Mononuclear cell (primary cell): Measurements from ENCODE around the gene DYNLRB1. TPM values are rescaled to one million over a fixed set of nuclear protein-coding genes. Genes with fewer than 3 reads are reported as not detected.

Experiments
- H3K27me3 ChIP-seq: 2 replicates; pipeline ENCODE4 v1.6.0; 2011; ENCODE audit warnings: low read length, control low read depth; ENCODE audit not compliant: insufficient read depth
- H3K4me1 ChIP-seq: 2 replicates; pipeline ENCODE4 v1.5.1; 2011; ENCODE audit warnings: mild to moderate bottlenecking, low read length, control low read depth; ENCODE audit not compliant: insufficient read depth
- H3K4me3 ChIP-seq: 2 replicates; pipeline ENCODE4 v1.5.1; 2011; ENCODE audit warnings: mild to moderate bottlenecking, low read length, moderate library complexity
- H3K9me3 ChIP-seq: 2 replicates; pipeline ENCODE4 v1.5.1; 2011; ENCODE audit warnings: low read depth, mild to moderate bottlenecking, control low read depth, low read length
- total RNA-seq: library from RNA; depleted of rRNA; stranded (reverse); fragments of >200 nt; gene quantifications from one replicate; pipeline ENCODE4 v1.2.3, GENCODE V29; 2012

The DYNLRB1 gene
- total RNA-seq, 1 donor: 48.3 TPM

GRCh38 chr20:34535857-34536256 lies 19.6 kb downstream of the DYNLRB1 start:
- no peaks in the 10 kb centered on the region for H3K4me1 ChIP-seq
- H3K4me3 ChIP-seq: no peak overlapping the region
- H3K27me3 ChIP-seq: no peaks in the 10 kb centered on the region
- H3K9me3 ChIP-seq: no peaks in the 10 kb centered on the region

GRCh38 chr20:34536798-34537394 lies 20.7 kb downstream of the DYNLRB1 start:
- no peaks in the 10 kb centered on the region for H3K27me3 ChIP-seq
- H3K9me3 ChIP-seq: no peaks in the 10 kb centered on the region
- no peak overlapping the region for H3K4me3 ChIP-seq
- H3K4me1 ChIP-seq: no peaks in the 10 kb centered on the region

DNA sequence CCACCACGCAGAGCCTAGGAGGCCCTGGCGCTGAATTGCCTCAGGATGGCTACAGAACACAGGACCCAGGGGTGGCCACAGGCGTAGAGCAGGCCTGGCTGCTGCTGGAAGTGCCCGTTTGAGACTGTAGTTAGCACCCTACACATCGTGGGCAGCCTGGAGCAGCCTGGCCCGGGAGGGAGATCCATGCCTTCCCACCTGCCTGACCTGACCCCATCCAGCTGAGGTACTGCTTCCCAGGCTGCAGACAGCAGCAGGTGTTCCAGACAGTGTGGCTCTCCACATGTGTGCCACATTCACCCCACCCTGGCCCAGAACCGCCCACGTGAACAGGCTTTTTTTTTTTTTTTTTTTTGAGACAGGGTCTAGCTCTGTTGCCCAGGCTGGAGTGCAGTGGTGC lies 21.4 kb downstream of the DYNLRB1 start:
- H3K27me3 ChIP-seq: no peaks in the 10 kb centered on the region
- no peak overlapping the region for H3K4me3 ChIP-seq
- H3K4me1 ChIP-seq: no peaks in the 10 kb centered on the region
- H3K9me3 ChIP-seq: no peaks in the 10 kb centered on the region

DNA sequence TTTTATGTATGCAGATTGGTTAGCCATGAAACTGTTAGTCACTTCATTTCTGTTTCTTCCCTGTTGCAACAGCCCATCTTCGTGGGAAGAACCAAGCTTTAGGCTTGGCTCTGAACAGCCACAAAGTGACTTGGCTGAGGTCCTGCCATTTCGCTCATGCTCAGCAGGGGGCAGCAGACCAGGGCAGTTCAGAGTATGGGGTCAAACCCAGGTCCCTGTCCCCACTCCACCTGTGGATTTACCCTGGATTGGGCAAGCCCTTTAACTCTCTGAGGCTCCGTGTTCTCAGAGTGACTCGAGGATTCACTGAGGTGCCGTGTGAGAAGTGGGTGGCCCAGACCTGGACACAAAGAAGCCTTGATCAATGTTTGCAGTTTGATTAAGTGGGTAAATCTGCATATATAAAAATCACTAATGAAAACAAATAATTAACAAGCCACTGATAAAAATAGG lies 22.5 kb downstream of the DYNLRB1 start:
- no peaks in the 10 kb centered on the region for H3K4me1 ChIP-seq
- no peak overlapping the region for H3K4me3 ChIP-seq
- no peaks in the 10 kb centered on the region for H3K27me3 ChIP-seq
- no peaks in the 10 kb centered on the region for H3K9me3 ChIP-seq

DNA sequence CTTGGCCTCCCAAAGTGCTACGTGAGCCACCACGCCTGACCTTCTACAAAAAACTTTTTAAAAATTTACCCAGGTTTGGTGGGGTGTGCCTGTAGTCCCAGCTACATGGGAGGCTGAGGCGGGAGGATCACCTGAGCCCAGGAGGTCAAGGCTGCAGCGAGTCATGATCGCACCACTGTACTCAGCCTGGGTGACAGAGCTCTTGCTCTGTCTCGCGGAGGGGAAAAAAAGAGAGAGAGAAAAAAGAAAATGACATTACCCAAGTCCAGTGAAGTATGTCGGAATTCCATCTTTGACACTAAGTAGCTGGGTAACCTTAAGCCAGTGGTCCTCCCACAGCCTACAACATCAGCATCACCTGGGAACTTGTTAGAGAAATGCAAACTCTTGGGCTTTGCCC lies 23.5 kb downstream of the DYNLRB1 start:
- Histone ChIP-seq H3K4me3 (no peak overlapping the region), H3K9me3 (no peaks in the 10 kb centered on the region), H3K27me3 (no peaks in the 10 kb centered on the region), H3K4me1 (peaks cover 5% of the 10 kb centered on the region)

DNA sequence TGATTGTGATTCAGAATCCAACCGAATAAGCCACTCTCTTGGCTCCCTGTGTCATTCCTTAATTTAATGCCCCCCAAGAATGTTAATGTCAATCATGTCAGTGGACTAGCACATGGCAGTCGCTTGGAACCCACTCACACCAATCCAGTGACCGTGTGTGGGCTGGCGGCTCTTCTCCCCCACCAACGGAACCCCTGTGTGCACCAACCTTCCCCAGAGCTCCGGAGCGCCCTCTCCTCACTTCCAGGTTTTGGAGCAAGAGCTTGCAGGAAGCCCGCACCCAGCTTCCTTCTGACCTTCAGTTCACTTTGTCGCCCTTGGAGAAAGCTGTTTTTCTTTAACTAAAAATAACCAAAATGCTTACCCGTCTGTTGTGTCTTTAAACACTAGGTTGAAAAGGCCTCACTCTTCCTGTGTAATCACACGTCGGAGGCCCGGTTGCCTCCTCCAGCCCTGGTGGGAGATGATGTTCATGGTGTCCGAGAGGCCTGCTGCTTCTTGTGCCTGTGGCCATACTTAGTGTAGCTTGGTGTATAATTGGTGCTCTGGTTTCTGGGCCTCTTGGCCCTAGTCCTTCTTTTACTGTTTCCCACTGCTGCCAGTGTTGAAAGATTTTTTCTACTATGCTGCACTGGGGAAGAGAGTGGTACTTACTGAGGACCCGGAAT lies 24.5 kb downstream of the DYNLRB1 start:
- no peaks in the 10 kb centered on the region for H3K27me3 ChIP-seq
- no peak overlapping the region for H3K4me3 ChIP-seq
- no peaks in the 10 kb centered on the region for H3K9me3 ChIP-seq
- peaks cover 7% of the 10 kb centered on the region for H3K4me1 ChIP-seq

GRCh38 chr20:34541264-34541901 lies 25.2 kb downstream of the DYNLRB1 start:
- no peaks in the 10 kb centered on the region for H3K27me3 ChIP-seq
- H3K9me3 ChIP-seq: no peaks in the 10 kb centered on the region
- H3K4me3 ChIP-seq: no peak overlapping the region

DNA sequence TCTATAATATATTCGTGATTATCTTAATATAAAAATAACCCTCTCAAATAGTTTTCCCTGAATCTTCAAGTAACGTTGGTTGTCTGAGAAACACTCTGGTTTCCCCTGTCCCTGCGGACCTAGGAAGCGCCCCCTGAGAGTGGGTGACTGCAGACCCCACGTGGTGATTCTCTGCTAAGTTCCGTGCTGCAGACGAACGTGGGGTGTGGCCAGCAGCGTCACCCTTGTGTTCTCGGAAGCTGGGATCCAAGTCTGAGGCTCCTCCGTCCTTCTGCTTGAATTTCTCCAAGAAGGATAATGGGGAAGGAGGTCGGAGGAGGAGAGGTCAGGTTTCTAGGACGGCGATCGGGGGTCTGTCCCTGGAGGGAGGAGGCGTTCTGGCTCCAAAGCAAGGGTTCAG lies 25.7 kb downstream of the DYNLRB1 start:
- H3K4me1 ChIP-seq: peaks cover 7% of the 10 kb centered on the region
- no peaks in the 10 kb centered on the region for H3K9me3 ChIP-seq
- H3K27me3 ChIP-seq: no peaks in the 10 kb centered on the region
- no peak overlapping the region for H3K4me3 ChIP-seq

More at GRCh38 chr20:34541264-34541901, 25.2 kb downstream of the DYNLRB1 start:
- H3K4me1 ChIP-seq: peaks cover 7% of the 10 kb centered on the region

- Histone ChIP-seq H3K9me3 (no peaks in the 10 kb centered on the region), H3K27me3 (no peaks in the 10 kb centered on the region), H3K4me1 (peaks cover 7% of the 10 kb centered on the region), H3K4me3 (no peak overlapping the region)
Measured at GRCh38 chr20:34542439-34542838, 26.2 kb downstream of the DYNLRB1 start.

DNA sequence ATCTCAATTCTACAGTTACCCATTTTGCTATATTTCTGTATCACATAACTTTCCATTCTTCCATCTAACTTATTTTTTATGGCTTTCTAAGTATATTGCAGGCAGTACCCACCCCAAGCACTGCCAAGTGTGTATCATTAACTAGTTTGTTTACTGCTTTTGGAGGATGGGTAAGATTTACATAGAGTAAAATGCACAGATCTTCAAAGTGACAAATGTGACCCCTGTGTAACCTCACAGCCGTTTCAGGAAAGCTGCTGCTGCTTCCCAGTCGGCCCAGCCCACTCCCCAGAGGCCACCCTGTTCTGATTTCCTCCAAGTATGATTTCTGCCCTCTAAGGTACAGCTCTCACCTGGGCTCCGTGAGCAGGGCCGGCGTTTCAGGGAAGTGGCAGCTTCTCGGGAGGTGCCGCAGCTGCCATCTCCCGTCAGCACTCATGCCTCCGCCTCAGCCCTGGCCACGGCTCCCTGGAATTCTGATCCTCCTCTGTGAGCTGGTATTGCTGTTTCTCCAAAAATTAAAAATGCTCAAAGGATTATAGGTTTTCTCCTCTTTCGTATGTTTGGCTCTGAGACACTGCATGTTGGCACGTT lies 27.3 kb downstream of the DYNLRB1 start:
- H3K4me1 ChIP-seq: peaks cover 7% of the 10 kb centered on the region
- no peaks in the 10 kb centered on the region for H3K9me3 ChIP-seq
- no peaks in the 10 kb centered on the region for H3K27me3 ChIP-seq
- no peak overlapping the region for H3K4me3 ChIP-seq

- Histone ChIP-seq H3K9me3 (no peaks in the 10 kb centered on the region), H3K4me3 (no peak overlapping the region), H3K4me1 (peaks cover 7% of the 10 kb centered on the region), H3K27me3 (no peaks in the 10 kb centered on the region)
Measured at GRCh38 chr20:34544109-34544796, 28.0 kb downstream of the DYNLRB1 start.

DNA sequence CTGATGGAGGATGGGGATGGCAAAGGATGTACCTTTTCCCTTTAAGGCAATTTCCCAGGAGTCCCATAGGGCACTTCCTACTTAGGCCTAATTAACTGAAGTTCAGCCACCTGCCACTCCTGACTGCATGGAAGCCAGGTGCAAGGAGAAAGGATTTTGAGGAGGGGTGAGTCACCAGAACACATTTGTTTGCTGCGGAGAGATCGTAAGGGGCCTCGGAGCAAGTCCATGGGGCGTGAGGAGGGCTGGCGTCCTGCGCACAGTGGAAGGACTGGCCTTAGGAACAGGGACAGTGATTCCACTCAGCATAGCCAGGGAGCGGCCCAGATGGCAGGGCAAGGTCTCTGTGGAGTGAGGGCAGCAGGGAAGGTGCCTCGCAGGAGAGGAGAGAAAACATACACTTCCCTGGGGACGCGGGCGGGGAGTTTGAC lies 30.5 kb downstream of the DYNLRB1 start:
- H3K4me1 ChIP-seq: peaks cover 7% of the 10 kb centered on the region
- H3K9me3 ChIP-seq: no peaks in the 10 kb centered on the region
- H3K27me3 ChIP-seq: no peaks in the 10 kb centered on the region
- H3K4me3 ChIP-seq: no peak overlapping the region

DNA sequence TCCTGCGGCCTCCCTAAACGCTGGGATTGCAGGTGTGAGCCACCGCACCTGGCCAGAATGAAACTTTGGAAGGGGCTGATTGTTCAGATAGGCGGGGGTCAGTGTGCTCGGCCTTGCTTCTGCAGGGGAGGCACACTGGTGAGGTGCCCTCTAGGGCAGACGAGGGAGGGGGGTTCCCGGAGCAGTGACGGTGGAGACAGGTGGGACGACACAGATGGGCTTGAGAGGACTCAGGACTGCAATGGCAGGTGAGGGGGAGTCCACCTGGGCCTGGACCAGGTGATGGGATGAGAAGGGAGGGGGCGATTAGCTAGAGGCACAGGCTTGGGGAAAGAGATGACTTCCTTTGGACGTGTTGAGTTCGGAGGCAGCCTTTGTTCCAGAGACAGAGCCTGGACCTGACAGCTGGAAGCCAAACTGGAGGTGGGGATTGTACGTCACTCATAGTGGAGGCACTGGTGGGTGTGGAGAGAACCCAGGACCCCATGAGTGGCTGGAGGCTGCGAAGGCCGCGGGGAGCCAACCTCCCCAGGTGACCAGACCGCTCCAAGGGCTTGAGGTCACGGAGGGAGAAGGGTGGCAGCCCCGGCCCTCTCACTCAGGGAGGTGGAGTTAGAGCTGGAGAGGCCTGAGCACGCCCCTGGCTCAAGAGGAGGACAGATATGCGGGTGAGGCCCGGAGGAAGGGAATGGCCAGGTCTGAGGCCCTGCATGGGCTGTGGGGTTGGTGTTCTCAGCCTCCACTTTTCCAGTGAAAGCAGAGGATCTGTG lies 31.8 kb downstream of the DYNLRB1 start:
- Histone ChIP-seq H3K27me3 (no peaks in the 10 kb centered on the region), H3K4me3 (no peak overlapping the region), H3K4me1 (peaks cover 7% of the 10 kb centered on the region), H3K9me3 (no peaks in the 10 kb centered on the region)

GRCh38 chr20:34549291-34549928 lies 33.2 kb downstream of the DYNLRB1 start:
- Histone ChIP-seq H3K4me3 (no peak overlapping the region), H3K4me1 (peaks cover 5% of the 10 kb centered on the region), H3K27me3 (no peaks in the 10 kb centered on the region), H3K9me3 (no peaks in the 10 kb centered on the region)
